Tibial artery (tissue), 4 donors: Measurements from ENCODE around the gene PRSS22.
A peak's percentile ranks its signal among the peaks of the same experiment; 100 is the strongest.

Experiments used
- DNase-seq, 2 donors: peaks; one replicate each; pipeline ENCODE4 v3.0.0-alpha.2; 2019
- H3K27ac ChIP-seq, 2 donors: fragments of 200-600 bp; sonication (generic) in 1 of 2; 1 replicate in 1 of 2; 2 replicates in 1 of 2; pipeline ENCODE4 v1.5.1; 2018 to 2019; ENCODE audit warnings: mild to moderate bottlenecking in 1 of 2
- H3K27me3 ChIP-seq, 2 donors: fragments of 200-600 bp; sonication (generic) in 1 of 2; one replicate each; pipeline versions ENCODE4 v1.5.1 to v1.6.0; 2016 to 2019
- H3K36me3 ChIP-seq, 3 donors: fragments of 200-600 bp; sonication (generic) in 2 of 3; one replicate each; pipeline ENCODE4 v1.5.1; 2016 to 2019; ENCODE audit warnings: mild to moderate bottlenecking in 2 of 3
- H3K4me1 ChIP-seq, 4 donors: fragments of 200-600 bp; sonication (generic) in 2 of 4; 1 replicate in 3 of 4; 2 replicates in 1 of 4; pipeline ENCODE4 v1.5.1; 2016 to 2019
- H3K4me3 ChIP-seq, 2 donors: fragments of 200-600 bp; sonication (generic) in 1 of 2; 1 replicate in 1 of 2; 2 replicates in 1 of 2; pipeline ENCODE4 v1.5.1; 2018 to 2019; ENCODE audit warnings: mild to moderate bottlenecking in 2 of 2
- H3K9me3 ChIP-seq, 3 donors: fragments of 200-600 bp; sonication (generic) in 1 of 3; one replicate each; pipeline ENCODE4 v1.5.1; 2016 to 2019
- CTCF ChIP-seq, 2 experiments: fragments of 200-600 bp in 1 of 2; fragments of 450-650 bp in 1 of 2; IDR thresholded peaks; one replicate each; pipeline ENCODE4 v1.5.1; 2017 to 2019; ENCODE audit warnings: antibody characterized with exemption in 2 of 2, mild to moderate bottlenecking in 1 of 2, moderate library complexity in 1 of 2
- intact Hi-C: fragments of 100-400 bp; cut with DNase I; formaldehyde crosslinking; loops from one replicate; pipeline ENCODE4 v1.15.0; 2023; ENCODE audit warnings: low total_unique reads

PRSS22 gene

DNA sequence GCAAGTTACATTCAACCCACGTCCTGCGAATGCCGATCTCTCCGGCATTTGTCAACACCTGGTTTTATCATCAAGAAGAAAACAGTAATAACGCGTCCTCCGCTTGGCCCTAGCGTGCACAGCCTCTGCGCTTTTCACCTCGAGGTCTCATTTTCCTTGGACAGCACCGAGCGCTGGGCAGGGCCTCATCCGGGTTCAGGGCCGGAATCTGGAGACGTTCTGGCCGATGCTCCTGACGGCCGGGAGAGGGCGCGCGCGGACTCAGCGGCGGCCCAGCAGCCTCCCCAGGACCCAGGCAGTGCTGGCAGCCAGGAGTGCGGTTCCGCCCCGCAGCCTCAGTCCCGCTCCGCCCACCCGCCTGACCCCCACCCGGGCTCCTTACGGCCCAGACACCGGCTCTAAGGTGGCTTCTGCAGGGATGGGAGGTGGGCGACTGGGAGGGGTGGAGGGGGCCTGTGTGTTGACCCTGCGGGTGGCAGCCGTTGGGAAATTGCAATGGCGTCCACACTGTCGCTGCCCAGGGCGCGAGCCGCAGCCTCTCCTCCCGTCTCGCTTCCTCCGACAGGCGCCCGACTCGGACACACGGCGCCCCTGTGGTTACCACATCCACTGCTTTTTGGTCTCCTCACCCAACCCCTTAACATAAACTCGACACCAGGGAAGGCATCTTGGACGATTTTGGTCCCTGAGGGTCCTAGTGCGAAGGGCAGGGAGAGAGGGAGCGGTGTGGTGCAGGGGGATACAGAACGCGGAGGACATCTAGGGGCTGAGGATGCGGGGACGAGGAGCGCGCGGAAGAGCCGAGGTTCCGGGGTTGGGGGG, 46.3 kb upstream of the PRSS22 start:
- Histone ChIP-seq H3K27me3 (no peaks in the 10 kb centered on the region), H3K4me3 (peak overlapping the region; percentile 79 to 80), H3K27ac (peak overlapping the region; percentile 84 to 98), H3K9me3 (no peaks in the 10 kb centered on the region), H3K36me3 (peaks cover 0 to 14% (median 0%) of the 10 kb centered on the region in 3 donors), H3K4me1 (peaks cover 0 to 18% (median 12%) of the 10 kb centered on the region in 4 donors)
- intact Hi-C loops = no loop called here
- peak; percentile 89 to 98 for TF ChIP-seq CTCF (IDR thresholded peaks at IDR 0.05)
- peak; percentile 81 to 92 for DNase-seq

- Histone ChIP-seq H3K4me1 (peaks cover 0 to 18% (median 11%) of the 10 kb centered on the region in 4 donors), H3K9me3 (no peaks in the 10 kb centered on the region), H3K4me3 (no peak overlapping the region), H3K36me3 (peaks cover 0 to 29% (median 0%) of the 10 kb centered on the region in 3 donors), H3K27me3 (no peaks in the 10 kb centered on the region), H3K27ac (no peak overlapping the region)
- intact Hi-C loops = no loop called here
- no peak for TF ChIP-seq CTCF (IDR thresholded peaks at IDR 0.05)
- DNase-seq = no peak
Measured at GRCh38 chr16:2902337-2903130, 44.6 kb upstream of the PRSS22 start.

GRCh38 chr16:2900526-2901075, 42.6 kb upstream of the PRSS22 start:
- DNase-seq = no peak
- TF ChIP-seq CTCF (IDR thresholded peaks at IDR 0.05) = no peak
- Histone ChIP-seq H3K9me3 (no peaks in the 10 kb centered on the region), H3K4me1 (peaks cover 0 to 9% (median 4%) of the 10 kb centered on the region in 4 donors), H3K36me3 (peaks cover 0 to 44% (median 9%) of the 10 kb centered on the region in 3 donors), H3K4me3 (no peak overlapping the region), H3K27ac (no peak overlapping the region), H3K27me3 (no peaks in the 10 kb centered on the region)
- intact Hi-C loops = no loop called here

- Histone ChIP-seq H3K27ac (no peak overlapping the region), H3K27me3 (no peaks in the 10 kb centered on the region), H3K4me1 (peaks cover 0 to 9% (median 4%) of the 10 kb centered on the region in 4 donors), H3K4me3 (no peak overlapping the region), H3K36me3 (peaks cover 0 to 44% (median 9%) of the 10 kb centered on the region in 3 donors), H3K9me3 (no peaks in the 10 kb centered on the region)
- intact Hi-C loops = no loop called here
- TF ChIP-seq CTCF (IDR thresholded peaks at IDR 0.05) = no peak
- DNase-seq = no peak
Measured at GRCh38 chr16:2899564-2900072, 41.6 kb upstream of the PRSS22 start.

DNA sequence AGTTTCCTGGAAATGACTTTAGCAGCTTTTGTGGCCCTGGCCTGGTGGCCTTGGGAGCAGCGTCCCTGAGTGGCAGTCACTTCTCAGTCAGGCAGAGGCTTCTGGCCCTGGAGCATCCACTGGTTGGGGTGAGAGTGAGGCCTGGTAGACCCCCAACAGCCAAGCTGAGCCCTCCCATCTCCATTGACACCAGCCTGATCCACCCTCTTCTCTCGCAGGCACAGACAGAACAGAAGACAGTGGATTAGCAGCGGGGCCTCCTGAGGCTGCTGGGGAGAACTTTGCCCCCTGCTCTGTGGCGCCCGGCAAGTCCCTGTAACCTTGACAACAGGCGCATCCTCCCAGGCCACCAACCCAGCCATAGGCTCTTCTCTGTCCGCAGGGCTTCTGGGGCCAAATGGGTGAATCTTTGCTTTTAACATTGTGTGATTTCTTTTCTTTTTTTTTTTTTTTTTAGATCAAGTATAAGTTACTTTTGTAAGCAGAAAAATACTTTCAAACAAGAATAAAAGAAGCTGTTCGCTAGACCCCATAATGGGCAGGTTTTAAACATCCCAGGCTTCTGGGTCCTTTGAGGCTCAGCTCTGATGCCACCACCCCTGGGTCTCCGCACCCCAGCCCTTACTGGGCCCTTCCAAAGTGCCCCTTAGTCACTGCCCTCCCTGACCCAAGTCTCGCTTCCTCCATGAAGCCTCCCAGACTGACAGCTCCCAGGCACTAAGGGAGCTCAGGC, 41.0 kb upstream of the PRSS22 start:
- TF ChIP-seq CTCF (IDR thresholded peaks at IDR 0.05) = no peak
- no peak for DNase-seq
- intact Hi-C loops = no loop called here
- H3K27me3 ChIP-seq = no peaks in the 10 kb centered on the region
- peaks cover 0 to 44% (median 9%) of the 10 kb centered on the region in 3 donors for H3K36me3 ChIP-seq
- H3K9me3 ChIP-seq = no peaks in the 10 kb centered on the region
- H3K4me1 ChIP-seq = peaks cover 0 to 8% (median 4%) of the 10 kb centered on the region in 4 donors
- no peak overlapping the region for H3K4me3 ChIP-seq
- no peak overlapping the region for H3K27ac ChIP-seq
